IPS-18a (cell line): ENCODE data around the gene TMEM98.
"Not testable (repeated sequence)": the region's sequence is repeated elsewhere in the genome, so short reads cannot be mapped to it uniquely, and the experiment has no call there.

ENCODE experiments used
- H3K27ac ChIP-seq: one replicate; pipeline ENCODE4 v1.5.1; 2013; ENCODE audit warnings: low read length
- H3K27me3 ChIP-seq: one replicate; pipeline ENCODE4 v1.6.1; 2013; ENCODE audit warnings: mild to moderate bottlenecking, low read length; ENCODE audit not compliant: control insufficient read depth, insufficient read depth
- H3K36me3 ChIP-seq: one replicate; pipeline ENCODE4 v1.6.1; 2013; ENCODE audit warnings: low read depth, low read length; ENCODE audit not compliant: control insufficient read depth
- H3K4me1 ChIP-seq: one replicate; pipeline ENCODE4 v1.6.1; 2013; ENCODE audit warnings: low read depth, low read length; ENCODE audit not compliant: control insufficient read depth
- H3K4me3 ChIP-seq: one replicate; pipeline ENCODE4 v1.5.1; 2013; ENCODE audit warnings: low read length
- H3K9ac ChIP-seq: one replicate; pipeline ENCODE4 v1.6.1; 2013; ENCODE audit warnings: mild to moderate bottlenecking, low read length, moderate library complexity
- H3K9me3 ChIP-seq: one replicate; pipeline ENCODE4 v1.6.1; 2013; ENCODE audit warnings: low read depth, low read length; ENCODE audit not compliant: control insufficient read depth

Gene TMEM98

GRCh38 chr17:32964541-32964940, 36.6 kb downstream of the TMEM98 start:
- H3K4me3 ChIP-seq, result no peak overlapping the region
- H3K36me3 ChIP-seq, result no peaks in the 10 kb centered on the region
- H3K27me3 ChIP-seq, result no peaks in the 10 kb centered on the region
- H3K4me1 ChIP-seq, result no peaks in the 10 kb centered on the region
- no peaks in the 10 kb centered on the region for H3K9me3 ChIP-seq
- H3K9ac ChIP-seq, result no peak overlapping the region
- H3K27ac ChIP-seq, result no peak overlapping the region

GRCh38 chr17:32969231-32969630, 41.3 kb downstream of the TMEM98 start:
- not testable (repeated sequence) for H3K27me3 ChIP-seq, H3K4me1 ChIP-seq, H3K9me3 ChIP-seq, H3K4me3 ChIP-seq, H3K9ac ChIP-seq, H3K36me3 ChIP-seq, H3K27ac ChIP-seq

GRCh38 chr17:32970281-32970680, 42.3 kb downstream of the TMEM98 start:
- no peak overlapping the region for H3K27ac ChIP-seq
- H3K36me3 ChIP-seq, result no peaks in the 10 kb centered on the region
- no peaks in the 10 kb centered on the region for H3K9me3 ChIP-seq
- no peak overlapping the region for H3K9ac ChIP-seq
- no peaks in the 10 kb centered on the region for H3K27me3 ChIP-seq
- H3K4me3 ChIP-seq, result no peak overlapping the region
- no peaks in the 10 kb centered on the region for H3K4me1 ChIP-seq

- Histone ChIP-seq H3K36me3 (no peaks in the 10 kb centered on the region), H3K4me3 (no peak overlapping the region), H3K4me1 (no peaks in the 10 kb centered on the region), H3K9ac (no peak overlapping the region), H3K9me3 (no peaks in the 10 kb centered on the region), H3K27me3 (no peaks in the 10 kb centered on the region), H3K27ac (no peak overlapping the region)
Observed at GRCh38 chr17:32971171-32971570, 43.2 kb downstream of the TMEM98 start.

GRCh38 chr17:32976131-32976530, 48.2 kb downstream of the TMEM98 start:
- no peaks in the 10 kb centered on the region for H3K27me3 ChIP-seq
- no peak overlapping the region for H3K4me3 ChIP-seq
- no peak overlapping the region for H3K9ac ChIP-seq
- H3K4me1 ChIP-seq, result no peaks in the 10 kb centered on the region
- no peak overlapping the region for H3K27ac ChIP-seq
- H3K36me3 ChIP-seq, result no peaks in the 10 kb centered on the region
- H3K9me3 ChIP-seq, result peaks cover 2% of the 10 kb centered on the region

- Histone ChIP-seq H3K27ac (no peak overlapping the region), H3K4me3 (no peak overlapping the region), H3K9me3 (peaks cover 7% of the 10 kb centered on the region), H3K4me1 (no peaks in the 10 kb centered on the region), H3K27me3 (no peaks in the 10 kb centered on the region), H3K9ac (no peak overlapping the region), H3K36me3 (no peaks in the 10 kb centered on the region)
Observed at GRCh38 chr17:32976605-32977004, 48.7 kb downstream of the TMEM98 start.

- no peaks in the 10 kb centered on the region for H3K27me3 ChIP-seq
- no peaks in the 10 kb centered on the region for H3K4me1 ChIP-seq
- H3K4me3 ChIP-seq, result no peak overlapping the region
- peaks cover 11% of the 10 kb centered on the region for H3K9me3 ChIP-seq
- H3K9ac ChIP-seq, result no peak overlapping the region
- no peaks in the 10 kb centered on the region for H3K36me3 ChIP-seq
- H3K27ac ChIP-seq, result no peak overlapping the region
Observed at GRCh38 chr17:32980230-32980629, 52.3 kb downstream of the TMEM98 start.

- H3K27ac ChIP-seq, H3K4me1 ChIP-seq, H3K9ac ChIP-seq, H3K4me3 ChIP-seq, H3K27me3 ChIP-seq, H3K36me3 ChIP-seq: not testable (repeated sequence)
- H3K9me3 ChIP-seq, result peaks cover 11% of the 10 kb centered on the region
Observed at GRCh38 chr17:32981611-32982010, 53.7 kb downstream of the TMEM98 start.

GRCh38 chr17:32985050-32985756, 57.2 kb downstream of the TMEM98 start:
- Histone ChIP-seq H3K9ac (no peak overlapping the region), H3K27me3 (no peaks in the 10 kb centered on the region), H3K9me3 (peaks cover 11% of the 10 kb centered on the region), H3K4me1 (no peaks in the 10 kb centered on the region), H3K4me3 (no peak overlapping the region), H3K27ac (no peak overlapping the region), H3K36me3 (no peaks in the 10 kb centered on the region)

- not testable (repeated sequence) for H3K4me3 ChIP-seq, H3K9me3 ChIP-seq, H3K27ac ChIP-seq, H3K9ac ChIP-seq, H3K27me3 ChIP-seq, H3K36me3 ChIP-seq, H3K4me1 ChIP-seq
Observed at GRCh38 chr17:32987453-32987805, 59.5 kb downstream of the TMEM98 start.

- not testable (repeated sequence) for H3K4me1 ChIP-seq, H3K9me3 ChIP-seq, H3K9ac ChIP-seq
Observed at GRCh38 chr17:32987868-32988267, 59.9 kb downstream of the TMEM98 start.

GRCh38 chr17:32988481-32989101, 60.6 kb downstream of the TMEM98 start:
- no peak overlapping the region for H3K27ac ChIP-seq
- no peaks in the 10 kb centered on the region for H3K4me1 ChIP-seq
- no peak overlapping the region for H3K9ac ChIP-seq
- H3K4me3 ChIP-seq, result no peak overlapping the region
- no peaks in the 10 kb centered on the region for H3K9me3 ChIP-seq
- no peaks in the 10 kb centered on the region for H3K36me3 ChIP-seq
- no peaks in the 10 kb centered on the region for H3K27me3 ChIP-seq

More at GRCh38 chr17:32987868-32988267, 59.9 kb downstream of the TMEM98 start:
- H3K27me3 ChIP-seq, H3K36me3 ChIP-seq, H3K27ac ChIP-seq, H3K4me3 ChIP-seq: not testable (repeated sequence)
